Brain microvascular endothelial cell (primary cell): ENCODE data around the gene DUSP5.
A peak's percentile ranks its signal among the peaks of the same experiment; 100 is the strongest.

ENCODE experiments used
- DNase-seq: peaks from one replicate; pipeline ENCODE4 v3.0.0-alpha.2; 2020
- H3K27ac ChIP-seq: fragments of 250-450 bp; sonication (Bioruptor Pico); 2 replicates; pipeline ENCODE4 v1.5.1; 2020; ENCODE audit warnings: mild to moderate bottlenecking, moderate library complexity
- H3K27me3 ChIP-seq: fragments of 250-450 bp; sonication (Bioruptor Pico); replicated peaks from 2 replicates; pipeline ENCODE4 v1.5.1; 2020; ENCODE audit warnings: mild to moderate bottlenecking
- H3K36me3 ChIP-seq: fragments of 250-450 bp; sonication (Bioruptor Pico); replicated peaks from 2 replicates; pipeline ENCODE4 v1.5.1; 2020; ENCODE audit warnings: mild to moderate bottlenecking
- H3K4me3 ChIP-seq: 2 replicates; pipeline ENCODE4 v1.5.1; 2011; ENCODE audit warnings: low read depth, mild to moderate bottlenecking, control low read depth, low read length, moderate library complexity
- in situ Hi-C: cut with HindIII; loops from 2 replicates; pipeline ENCODE4 v1.10.0; 2017; ENCODE audit warnings: low sequenced_read_pairs, low pct_ligation_motif_present
- TF ChIP-seq, protein P1 (sequence below): IDR thresholded peaks from 2 replicates; pipeline ENCODE4 v1.5.1; 2011; ENCODE audit warnings: low read depth, mild to moderate bottlenecking, moderate library complexity, low read length, control low read depth, inconsistent platforms; ENCODE audit errors: missing control alignments

Gene DUSP5

GRCh38 chr10:110511734-110512449 is 14.2 kb downstream of the DUSP5 start:
- no peaks in the 10 kb centered on the region for H3K27me3 ChIP-seq
- DNase-seq = no peak
- peaks cover 72% of the 10 kb centered on the region for H3K36me3 ChIP-seq
- in situ Hi-C loops = no loop called here
- TF ChIP-seq, protein P1, sequence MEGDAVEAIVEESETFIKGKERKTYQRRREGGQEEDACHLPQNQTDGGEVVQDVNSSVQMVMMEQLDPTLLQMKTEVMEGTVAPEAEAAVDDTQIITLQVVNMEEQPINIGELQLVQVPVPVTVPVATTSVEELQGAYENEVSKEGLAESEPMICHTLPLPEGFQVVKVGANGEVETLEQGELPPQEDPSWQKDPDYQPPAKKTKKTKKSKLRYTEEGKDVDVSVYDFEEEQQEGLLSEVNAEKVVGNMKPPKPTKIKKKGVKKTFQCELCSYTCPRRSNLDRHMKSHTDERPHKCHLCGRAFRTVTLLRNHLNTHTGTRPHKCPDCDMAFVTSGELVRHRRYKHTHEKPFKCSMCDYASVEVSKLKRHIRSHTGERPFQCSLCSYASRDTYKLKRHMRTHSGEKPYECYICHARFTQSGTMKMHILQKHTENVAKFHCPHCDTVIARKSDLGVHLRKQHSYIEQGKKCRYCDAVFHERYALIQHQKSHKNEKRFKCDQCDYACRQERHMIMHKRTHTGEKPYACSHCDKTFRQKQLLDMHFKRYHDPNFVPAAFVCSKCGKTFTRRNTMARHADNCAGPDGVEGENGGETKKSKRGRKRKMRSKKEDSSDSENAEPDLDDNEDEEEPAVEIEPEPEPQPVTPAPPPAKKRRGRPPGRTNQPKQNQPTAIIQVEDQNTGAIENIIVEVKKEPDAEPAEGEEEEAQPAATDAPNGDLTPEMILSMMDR = no peak
- no peak overlapping the region for H3K4me3 ChIP-seq
- H3K27ac ChIP-seq = peak overlapping the region; percentile 45

GRCh38 chr10:110512461-110513187 is 14.9 kb downstream of the DUSP5 start:
- peak overlapping the region; percentile 45 for H3K27ac ChIP-seq
- in situ Hi-C loops = no loop called here
- no peaks in the 10 kb centered on the region for H3K27me3 ChIP-seq
- peak; percentile 94 for DNase-seq
- H3K36me3 ChIP-seq = peaks cover 70% of the 10 kb centered on the region
- TF ChIP-seq, protein P1 = no peak
- H3K4me3 ChIP-seq = no peak overlapping the region

- Histone ChIP-seq H3K27ac (no peak overlapping the region), H3K27me3 (no peaks in the 10 kb centered on the region), H3K36me3 (peaks cover 56% of the 10 kb centered on the region), H3K4me3 (no peak overlapping the region)
- TF ChIP-seq, protein P1 = no peak
- DNase-seq = no peak
- in situ Hi-C loops = no loop called here
Observed at GRCh38 chr10:110513949-110514348, 16.2 kb downstream of the DUSP5 start.

- Histone ChIP-seq H3K27ac (no peak overlapping the region), H3K36me3 (peaks cover 47% of the 10 kb centered on the region), H3K4me3 (no peak overlapping the region), H3K27me3 (no peaks in the 10 kb centered on the region)
- in situ Hi-C loops = no loop called here
- no peak for DNase-seq
- TF ChIP-seq, protein P1 = no peak
Observed at GRCh38 chr10:110514848-110515247, 17.1 kb downstream of the DUSP5 start.

DNA sequence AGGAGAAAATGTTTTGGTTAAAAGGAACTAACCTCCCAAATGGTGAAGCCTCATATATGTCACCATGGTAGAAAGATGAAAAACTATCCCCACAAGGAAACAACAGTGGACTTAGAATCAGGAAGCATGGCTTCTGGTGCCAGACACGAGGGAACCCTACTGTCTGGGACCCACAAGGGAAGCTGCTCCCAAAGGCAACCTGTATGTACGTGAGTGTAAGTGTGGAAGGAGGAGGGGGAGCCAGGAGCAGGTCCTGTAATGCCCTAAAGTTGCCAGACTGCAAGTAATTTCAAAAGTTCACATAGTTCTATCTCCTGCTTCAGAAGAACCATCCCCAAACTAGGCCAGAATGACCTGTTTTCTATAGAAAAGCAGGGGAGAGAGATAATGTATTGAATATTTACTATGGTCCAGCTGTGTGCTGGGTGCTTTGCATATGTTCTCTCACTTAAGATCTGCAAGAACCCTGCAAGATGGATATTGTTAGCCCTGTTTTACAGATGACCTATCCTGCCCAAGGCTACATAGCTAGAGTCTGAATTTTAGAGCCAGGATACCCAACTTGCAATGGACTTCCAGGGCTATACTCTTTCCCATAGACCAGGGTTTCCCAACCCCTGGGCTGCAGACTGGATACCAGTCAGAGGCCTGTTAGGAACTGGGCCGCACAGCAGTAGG is 19.2 kb downstream of the DUSP5 start:
- peaks cover 26% of the 10 kb centered on the region for H3K36me3 ChIP-seq
- no peaks in the 10 kb centered on the region for H3K27me3 ChIP-seq
- in situ Hi-C loops = no loop called here
- H3K27ac ChIP-seq = no peak overlapping the region
- TF ChIP-seq, protein P1 = no peak
- no peak for DNase-seq
- H3K4me3 ChIP-seq = no peak overlapping the region
